ENCODE measurements around the gene ITGA4.

The ITGA4 gene

DNA sequence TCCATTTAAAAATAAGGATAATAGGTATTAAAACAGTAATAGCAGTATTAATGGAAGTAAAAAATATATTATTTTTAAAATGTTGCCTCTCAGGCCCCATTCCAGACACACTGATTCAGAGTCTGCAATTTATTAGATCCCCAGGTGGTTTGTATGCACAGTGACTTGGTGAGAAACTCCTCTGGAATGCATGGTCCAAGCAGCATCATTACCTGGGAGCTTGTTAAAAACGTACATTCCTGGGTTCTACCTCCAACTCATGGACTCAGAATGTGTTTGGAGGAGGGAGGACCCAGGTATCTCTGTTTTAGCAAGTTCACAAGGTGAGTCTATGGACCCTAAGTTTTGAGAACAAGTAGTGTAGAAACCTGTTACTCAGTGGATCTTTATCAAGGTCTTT, 95.6 kb downstream of the ITGA4 start:
- H3K4me3 ChIP-seq (ENCODE audit: low read depth, low read length) = no peak overlapping the region
- ChIA-PET POLR2A (no interaction called here), CTCF (interaction anchor here (1.5 kb wide), 1 partner anchor 20 kb away, joined by 6 read pairs; no protein-coding TSS in a partner anchor)
- DNase-seq (ENCODE audit: low read depth, low spot score) = no peak
- TF ChIP-seq, protein P1, sequence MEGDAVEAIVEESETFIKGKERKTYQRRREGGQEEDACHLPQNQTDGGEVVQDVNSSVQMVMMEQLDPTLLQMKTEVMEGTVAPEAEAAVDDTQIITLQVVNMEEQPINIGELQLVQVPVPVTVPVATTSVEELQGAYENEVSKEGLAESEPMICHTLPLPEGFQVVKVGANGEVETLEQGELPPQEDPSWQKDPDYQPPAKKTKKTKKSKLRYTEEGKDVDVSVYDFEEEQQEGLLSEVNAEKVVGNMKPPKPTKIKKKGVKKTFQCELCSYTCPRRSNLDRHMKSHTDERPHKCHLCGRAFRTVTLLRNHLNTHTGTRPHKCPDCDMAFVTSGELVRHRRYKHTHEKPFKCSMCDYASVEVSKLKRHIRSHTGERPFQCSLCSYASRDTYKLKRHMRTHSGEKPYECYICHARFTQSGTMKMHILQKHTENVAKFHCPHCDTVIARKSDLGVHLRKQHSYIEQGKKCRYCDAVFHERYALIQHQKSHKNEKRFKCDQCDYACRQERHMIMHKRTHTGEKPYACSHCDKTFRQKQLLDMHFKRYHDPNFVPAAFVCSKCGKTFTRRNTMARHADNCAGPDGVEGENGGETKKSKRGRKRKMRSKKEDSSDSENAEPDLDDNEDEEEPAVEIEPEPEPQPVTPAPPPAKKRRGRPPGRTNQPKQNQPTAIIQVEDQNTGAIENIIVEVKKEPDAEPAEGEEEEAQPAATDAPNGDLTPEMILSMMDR (IDR thresholded peaks at IDR 0.05; ENCODE audit: insufficient read depth, low read length, missing control alignments) = no peak

DNA sequence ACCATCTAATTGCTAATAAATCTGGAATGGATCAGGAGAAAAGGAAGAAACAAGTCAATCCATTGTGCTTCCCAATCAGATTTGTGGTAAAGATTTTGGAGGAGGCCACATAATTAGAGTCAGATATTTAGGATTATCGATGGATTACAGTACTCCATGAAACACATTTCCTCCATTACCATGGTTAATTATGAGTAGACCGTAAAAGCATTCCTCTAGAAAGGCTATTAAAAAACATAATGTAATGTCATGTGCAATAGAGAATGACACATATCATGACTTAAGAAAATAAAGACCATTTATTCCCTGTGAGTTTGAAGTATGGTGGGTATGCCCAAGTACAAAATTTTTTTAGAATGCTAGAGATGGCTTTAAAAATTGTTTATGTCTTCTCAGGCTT, 96.1 kb downstream of the ITGA4 start:
- H3K4me3 ChIP-seq (ENCODE audit: low read depth, low read length) = no peak overlapping the region
- TF ChIP-seq, protein P1 (IDR thresholded peaks at IDR 0.05; ENCODE audit: insufficient read depth, low read length, missing control alignments) = no peak
- POLR2A ChIA-PET = no interaction called here
- no peak for DNase-seq (ENCODE audit: low read depth, low spot score)
- CTCF ChIA-PET = interaction anchor here (1.5 kb wide), 1 partner anchor 20 kb away, joined by 6 read pairs; no protein-coding TSS in a partner anchor

- POLR2A ChIA-PET = no interaction called here
Observed at GRCh38 chr2:181554061-181554830, 97.1 kb downstream of the ITGA4 start.

GRCh38 chr2:181558371-181558770, 101.2 kb downstream of the ITGA4 start:
- CTCF ChIA-PET = interaction anchor here (0.8 to 3.0 kb wide), 3 partner anchors 10 to 1433 kb away, joined by 3 to 11 read pairs (median 3); no protein-coding TSS in a partner anchor
- POLR2A ChIA-PET = no interaction called here
- no peak overlapping the region for H3K4me3 ChIP-seq (ENCODE audit: low read depth, low read length)
- no peak for DNase-seq (ENCODE audit: low read depth, low spot score)
- TF ChIP-seq, protein P1 (IDR thresholded peaks at IDR 0.05; ENCODE audit: insufficient read depth, low read length, missing control alignments) = no peak

More at GRCh38 chr2:181554061-181554830, 97.1 kb downstream of the ITGA4 start:
- DNase-seq (ENCODE audit: low read depth, low spot score) = no peak
- CTCF ChIA-PET = no interaction called here
- H3K4me3 ChIP-seq (ENCODE audit: low read depth, low read length) = no peak overlapping the region
- TF ChIP-seq, protein P1 (IDR thresholded peaks at IDR 0.05; ENCODE audit: insufficient read depth, low read length, missing control alignments) = no peak

DNA sequence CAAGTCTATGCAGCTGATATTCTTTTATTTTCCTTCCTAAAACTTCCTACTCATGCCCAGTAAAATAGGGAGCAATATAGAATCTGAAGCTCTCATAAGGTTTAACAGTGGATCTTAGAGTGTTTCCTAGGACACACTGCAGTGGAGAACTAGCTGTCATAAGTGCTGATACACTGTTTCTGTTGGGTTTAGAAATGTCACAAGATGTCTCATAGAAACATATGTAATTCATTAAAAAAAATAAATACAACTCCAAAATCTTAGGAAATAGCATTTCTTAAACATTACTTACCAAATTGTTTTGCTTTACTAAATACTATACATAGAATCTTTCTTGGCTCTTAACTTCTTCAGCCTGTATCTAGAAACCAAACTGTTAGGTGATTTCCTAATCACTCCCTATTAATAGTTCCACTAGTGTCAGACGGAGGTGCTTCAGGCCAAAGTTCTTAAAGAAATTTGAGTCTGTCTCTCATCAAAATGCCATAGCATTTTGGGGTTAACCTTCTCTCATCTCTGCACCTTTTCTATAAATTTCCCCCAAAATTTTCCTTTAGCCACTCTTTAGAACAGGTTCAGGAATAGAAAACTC, 106.0 kb downstream of the ITGA4 start:
- TF ChIP-seq, protein P1 (IDR thresholded peaks at IDR 0.05; ENCODE audit: insufficient read depth, low read length, missing control alignments) = no peak
- CTCF ChIA-PET = interaction anchor here (0.7 kb wide), 1 partner anchor 10 kb away, joined by 6 read pairs; no protein-coding TSS in a partner anchor
- POLR2A ChIA-PET = no interaction called here
- DNase-seq (ENCODE audit: low read depth, low spot score) = no peak
- no peak overlapping the region for H3K4me3 ChIP-seq (ENCODE audit: low read depth, low read length)

- POLR2A ChIA-PET = no interaction called here
- TF ChIP-seq, protein P1 (IDR thresholded peaks at IDR 0.05; ENCODE audit: insufficient read depth, low read length, missing control alignments) = no peak
- no peak for DNase-seq (ENCODE audit: low read depth, low spot score)
- CTCF ChIA-PET = interaction anchor here (0.8 to 1.7 kb wide), 4 partner anchors 11 to 461 kb away, joined by 3 to 6 read pairs (median 4); no protein-coding TSS in a partner anchor
- H3K4me3 ChIP-seq (ENCODE audit: low read depth, low read length) = no peak overlapping the region
Observed at GRCh38 chr2:181566334-181567032, 109.3 kb downstream of the ITGA4 start.
